ENCODE results near the gene PLCH2. TPM values are rescaled to one million over a fixed set of nuclear protein-coding genes. Genes with fewer than 3 reads are reported as not detected.
"Not testable (repeated sequence)": the region's sequence is repeated elsewhere in the genome, so short reads cannot be mapped to it uniquely, and the experiment has no call there.

PLCH2 gene
- total RNA-seq, 1 donor = 0.81 TPM

DNA sequence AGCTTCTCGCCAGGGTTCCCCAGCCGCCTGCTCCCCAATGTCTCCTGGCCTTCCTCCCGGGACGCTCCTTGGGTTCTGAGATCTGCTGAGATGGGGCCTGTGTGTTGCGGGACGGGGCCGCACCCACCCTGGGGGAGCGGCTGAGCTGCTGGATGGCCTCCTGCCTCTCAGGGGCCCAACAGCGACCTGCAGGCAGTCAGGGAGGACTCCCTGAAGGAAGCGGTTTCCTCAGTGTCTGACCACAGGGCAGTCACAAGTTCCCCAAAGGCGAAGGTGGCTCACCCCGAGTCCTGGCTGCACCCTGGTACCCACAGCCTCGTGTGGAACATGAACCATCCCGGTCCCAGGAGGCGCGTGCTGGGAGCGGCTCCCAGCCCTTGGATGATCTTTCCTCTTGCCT, 18.6 kb upstream of the PLCH2 start:
- DNase-seq (ENCODE audit: low read depth) = no peak
- H3K4me3 ChIP-seq (ENCODE audit: low read depth, low read length) = no peak overlapping the region
- TF ChIP-seq, protein P1, sequence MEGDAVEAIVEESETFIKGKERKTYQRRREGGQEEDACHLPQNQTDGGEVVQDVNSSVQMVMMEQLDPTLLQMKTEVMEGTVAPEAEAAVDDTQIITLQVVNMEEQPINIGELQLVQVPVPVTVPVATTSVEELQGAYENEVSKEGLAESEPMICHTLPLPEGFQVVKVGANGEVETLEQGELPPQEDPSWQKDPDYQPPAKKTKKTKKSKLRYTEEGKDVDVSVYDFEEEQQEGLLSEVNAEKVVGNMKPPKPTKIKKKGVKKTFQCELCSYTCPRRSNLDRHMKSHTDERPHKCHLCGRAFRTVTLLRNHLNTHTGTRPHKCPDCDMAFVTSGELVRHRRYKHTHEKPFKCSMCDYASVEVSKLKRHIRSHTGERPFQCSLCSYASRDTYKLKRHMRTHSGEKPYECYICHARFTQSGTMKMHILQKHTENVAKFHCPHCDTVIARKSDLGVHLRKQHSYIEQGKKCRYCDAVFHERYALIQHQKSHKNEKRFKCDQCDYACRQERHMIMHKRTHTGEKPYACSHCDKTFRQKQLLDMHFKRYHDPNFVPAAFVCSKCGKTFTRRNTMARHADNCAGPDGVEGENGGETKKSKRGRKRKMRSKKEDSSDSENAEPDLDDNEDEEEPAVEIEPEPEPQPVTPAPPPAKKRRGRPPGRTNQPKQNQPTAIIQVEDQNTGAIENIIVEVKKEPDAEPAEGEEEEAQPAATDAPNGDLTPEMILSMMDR (IDR thresholded peaks at IDR 0.05; ENCODE audit: insufficient read depth, low read length) = no peak

DNA sequence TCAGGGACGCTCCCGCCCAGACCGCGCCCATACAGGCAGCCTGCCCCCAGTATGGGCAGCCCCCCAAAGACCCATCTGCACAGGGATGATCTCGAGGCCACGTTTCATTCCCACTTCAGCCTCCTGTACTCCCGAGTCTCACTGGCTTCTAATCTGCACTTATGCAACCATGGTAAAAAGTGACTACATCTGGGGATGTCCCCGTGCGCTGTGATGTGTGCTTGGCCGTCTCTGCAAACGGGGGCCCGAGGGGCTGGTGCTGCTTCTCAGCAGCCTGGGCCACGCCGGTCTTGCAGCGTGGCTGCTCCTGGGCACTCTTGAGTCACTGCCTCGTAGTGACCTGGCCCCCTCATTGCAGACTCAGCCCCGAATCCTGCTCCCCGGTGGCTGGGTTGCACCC, 17.4 kb upstream of the PLCH2 start:
- no peak overlapping the region for H3K4me3 ChIP-seq (ENCODE audit: low read depth, low read length)
- TF ChIP-seq, protein P1 (IDR thresholded peaks at IDR 0.05; ENCODE audit: insufficient read depth, low read length) = no peak
- DNase-seq (ENCODE audit: low read depth) = no peak

DNA sequence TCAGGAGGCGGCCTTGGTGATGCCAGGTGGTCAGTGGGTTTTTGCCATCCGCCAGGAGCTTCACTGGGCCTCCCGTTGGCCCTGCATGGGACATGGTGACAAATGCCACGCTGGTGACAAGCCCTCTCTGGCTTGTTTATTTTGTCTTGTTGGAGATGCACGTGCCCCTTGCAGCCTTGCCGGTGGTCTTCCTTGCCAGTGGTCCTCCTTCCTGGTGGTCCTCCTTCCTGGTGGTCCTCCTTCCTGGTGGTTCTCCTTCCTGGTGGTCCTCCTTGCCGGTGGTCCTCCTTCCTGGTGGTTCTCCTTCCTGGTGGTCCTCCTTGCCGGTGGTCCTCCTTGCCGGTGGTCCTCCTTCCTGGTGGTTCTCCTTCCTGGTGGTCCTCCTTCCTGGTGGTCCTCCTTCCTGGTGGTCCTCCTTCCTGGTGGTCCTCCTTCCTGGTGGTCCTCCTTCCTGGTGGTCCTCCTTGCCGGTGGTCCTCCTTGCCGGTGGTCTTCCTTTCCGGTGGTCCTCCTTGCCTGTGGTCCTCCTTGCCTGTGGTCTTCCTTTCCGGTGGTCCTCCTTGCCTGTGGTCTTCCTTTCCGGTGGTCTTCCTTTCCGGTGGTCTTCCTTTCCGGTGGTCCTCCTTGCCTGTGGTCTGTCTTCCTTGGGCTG, 16.9 kb upstream of the PLCH2 start:
- not testable (repeated sequence) for DNase-seq (ENCODE audit: low read depth); H3K4me3 ChIP-seq (ENCODE audit: low read depth, low read length)

DNA sequence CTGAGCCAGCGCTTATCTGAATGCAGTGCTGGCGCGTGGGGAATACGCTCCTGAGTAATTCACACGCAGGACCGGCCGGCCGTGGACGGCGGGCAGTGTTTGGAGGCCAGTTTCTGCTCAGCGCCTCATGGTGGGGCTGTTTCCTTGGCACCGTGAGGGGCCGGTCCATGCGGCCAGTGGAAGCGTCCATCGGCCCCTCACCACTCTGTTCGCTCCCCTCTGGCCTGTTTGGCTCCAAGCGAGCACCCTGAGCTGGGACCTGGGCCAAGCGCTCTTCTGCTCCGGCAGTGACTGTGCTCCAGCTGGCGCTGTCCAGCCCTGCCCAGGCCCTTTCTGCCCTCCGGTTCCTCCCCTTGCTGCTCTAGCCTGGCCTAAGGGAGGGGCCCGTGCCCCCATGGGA, 16.3 kb upstream of the PLCH2 start:
- TF ChIP-seq, protein P1 (IDR thresholded peaks at IDR 0.05; ENCODE audit: insufficient read depth, low read length) = peak; percentile 28
- peak; percentile 34 for DNase-seq (ENCODE audit: low read depth)
- H3K4me3 ChIP-seq (ENCODE audit: low read depth, low read length) = no peak overlapping the region

DNA sequence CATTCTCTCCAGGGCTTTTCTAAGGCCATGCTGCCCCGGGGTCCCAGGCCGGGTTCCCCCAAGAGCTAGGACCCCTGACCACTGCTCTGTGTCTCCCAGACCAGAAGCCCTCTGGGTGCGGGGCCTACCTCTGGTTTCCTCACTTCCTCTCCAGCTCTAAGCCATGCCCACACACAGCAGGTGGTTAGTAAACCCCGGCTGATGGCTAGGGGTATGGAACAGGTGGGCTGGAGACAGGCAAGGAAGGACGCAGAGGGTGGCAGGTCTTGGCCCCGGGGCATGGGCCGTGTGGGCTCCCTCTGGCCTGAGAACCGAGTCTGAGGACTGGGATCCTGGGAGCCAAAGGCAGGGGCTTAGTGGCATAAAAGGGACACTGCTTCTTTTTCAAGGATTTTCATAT, 15.9 kb upstream of the PLCH2 start:
- DNase-seq (ENCODE audit: low read depth) = no peak
- TF ChIP-seq, protein P1 (IDR thresholded peaks at IDR 0.05; ENCODE audit: insufficient read depth, low read length) = no peak
- H3K4me3 ChIP-seq (ENCODE audit: low read depth, low read length) = no peak overlapping the region

DNA sequence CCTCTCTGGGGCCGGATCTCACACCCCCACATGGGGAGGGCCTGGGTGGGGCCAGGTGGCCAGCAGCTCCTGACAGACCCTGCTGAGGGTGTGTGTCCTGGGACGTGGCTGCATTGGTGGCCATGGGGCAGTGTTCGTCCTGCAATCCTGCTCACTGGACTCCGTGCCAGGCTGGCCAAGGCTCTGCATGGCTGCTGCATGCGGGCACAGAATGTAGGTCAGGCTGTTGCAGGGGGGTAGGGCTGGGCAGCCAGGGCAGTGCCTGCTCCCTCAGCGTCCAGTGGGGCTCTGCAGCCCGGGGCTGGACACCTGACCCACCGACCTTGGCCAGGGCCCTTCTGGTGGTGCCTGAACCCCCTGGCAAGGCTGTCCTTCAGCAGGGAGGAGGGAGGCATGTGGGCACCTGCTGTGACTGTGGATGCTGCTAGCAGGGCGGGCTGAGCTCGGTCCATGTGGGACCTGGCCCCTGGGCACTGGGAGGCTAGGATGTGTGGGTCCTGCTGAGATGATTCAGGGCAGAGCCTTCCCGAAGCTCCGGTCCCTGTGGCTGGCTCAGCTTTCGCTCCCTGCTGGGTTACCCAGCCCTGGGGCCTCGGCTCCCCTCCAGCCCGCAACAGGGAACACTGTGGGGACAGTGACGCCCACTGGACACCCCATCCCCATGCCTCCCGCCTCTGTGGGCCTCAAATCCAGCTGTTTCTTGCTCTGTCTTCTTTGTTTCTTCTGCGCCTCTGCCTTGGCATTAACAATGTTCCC, 14.9 kb upstream of the PLCH2 start:
- DNase-seq (ENCODE audit: low read depth) = no peak

DNA sequence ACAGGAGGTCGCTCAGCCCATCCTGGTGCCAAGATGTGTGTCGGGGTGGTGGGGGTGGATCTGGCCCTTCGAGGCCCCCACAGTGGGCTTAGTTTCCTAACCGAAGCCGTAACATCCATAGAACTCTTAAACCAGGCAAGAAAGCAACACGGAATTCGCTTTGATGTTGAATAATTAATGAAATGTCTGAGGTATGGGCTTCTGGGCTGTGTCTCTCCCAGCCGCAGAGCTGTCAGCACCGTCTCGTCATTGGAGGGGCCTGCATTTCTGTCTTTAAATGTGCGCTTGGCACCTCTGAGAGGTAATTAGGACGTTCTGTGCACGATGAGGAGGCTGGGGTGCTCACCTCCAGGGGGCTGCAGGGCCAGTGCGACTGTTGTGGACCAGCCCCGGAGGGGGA, 13.3 kb upstream of the PLCH2 start:
- no peak for DNase-seq (ENCODE audit: low read depth)
- TF ChIP-seq, protein P1 (IDR thresholded peaks at IDR 0.05; ENCODE audit: insufficient read depth, low read length) = no peak
- H3K4me3 ChIP-seq (ENCODE audit: low read depth, low read length) = no peak overlapping the region

More for the DNA sequence above, 14.9 kb upstream of the PLCH2 start:
- no peak overlapping the region for H3K4me3 ChIP-seq (ENCODE audit: low read depth, low read length)
- TF ChIP-seq, protein P1 (IDR thresholded peaks at IDR 0.05; ENCODE audit: insufficient read depth, low read length) = no peak

Measured in fibroblast of the aortic adventitia (primary cell).